ENCODE results near the gene STOX2.

GRCh38 chr4:183936047-183936446 lies 30.9 kb downstream of the STOX2 start:
- TF ChIP-seq, protein P1, sequence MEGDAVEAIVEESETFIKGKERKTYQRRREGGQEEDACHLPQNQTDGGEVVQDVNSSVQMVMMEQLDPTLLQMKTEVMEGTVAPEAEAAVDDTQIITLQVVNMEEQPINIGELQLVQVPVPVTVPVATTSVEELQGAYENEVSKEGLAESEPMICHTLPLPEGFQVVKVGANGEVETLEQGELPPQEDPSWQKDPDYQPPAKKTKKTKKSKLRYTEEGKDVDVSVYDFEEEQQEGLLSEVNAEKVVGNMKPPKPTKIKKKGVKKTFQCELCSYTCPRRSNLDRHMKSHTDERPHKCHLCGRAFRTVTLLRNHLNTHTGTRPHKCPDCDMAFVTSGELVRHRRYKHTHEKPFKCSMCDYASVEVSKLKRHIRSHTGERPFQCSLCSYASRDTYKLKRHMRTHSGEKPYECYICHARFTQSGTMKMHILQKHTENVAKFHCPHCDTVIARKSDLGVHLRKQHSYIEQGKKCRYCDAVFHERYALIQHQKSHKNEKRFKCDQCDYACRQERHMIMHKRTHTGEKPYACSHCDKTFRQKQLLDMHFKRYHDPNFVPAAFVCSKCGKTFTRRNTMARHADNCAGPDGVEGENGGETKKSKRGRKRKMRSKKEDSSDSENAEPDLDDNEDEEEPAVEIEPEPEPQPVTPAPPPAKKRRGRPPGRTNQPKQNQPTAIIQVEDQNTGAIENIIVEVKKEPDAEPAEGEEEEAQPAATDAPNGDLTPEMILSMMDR (IDR thresholded peaks at IDR 0.05), result no peak
- no peak for TF ChIP-seq POLR2A (IDR thresholded peaks at IDR 0.05)

Data from esophagus squamous epithelium (tissue), 4 donors.